GM04504 (cell line): Measurements from ENCODE around the gene GNA14.
"Not testable (repeated sequence)": the region's sequence is repeated elsewhere in the genome, so short reads cannot be mapped to it uniquely, and the experiment has no call there.

Experiments
- DNase-seq: peaks from one replicate; pipeline ENCODE4 v3.0.0-alpha.2; 2012; ENCODE audit warnings: low read depth

GNA14 gene

DNA sequence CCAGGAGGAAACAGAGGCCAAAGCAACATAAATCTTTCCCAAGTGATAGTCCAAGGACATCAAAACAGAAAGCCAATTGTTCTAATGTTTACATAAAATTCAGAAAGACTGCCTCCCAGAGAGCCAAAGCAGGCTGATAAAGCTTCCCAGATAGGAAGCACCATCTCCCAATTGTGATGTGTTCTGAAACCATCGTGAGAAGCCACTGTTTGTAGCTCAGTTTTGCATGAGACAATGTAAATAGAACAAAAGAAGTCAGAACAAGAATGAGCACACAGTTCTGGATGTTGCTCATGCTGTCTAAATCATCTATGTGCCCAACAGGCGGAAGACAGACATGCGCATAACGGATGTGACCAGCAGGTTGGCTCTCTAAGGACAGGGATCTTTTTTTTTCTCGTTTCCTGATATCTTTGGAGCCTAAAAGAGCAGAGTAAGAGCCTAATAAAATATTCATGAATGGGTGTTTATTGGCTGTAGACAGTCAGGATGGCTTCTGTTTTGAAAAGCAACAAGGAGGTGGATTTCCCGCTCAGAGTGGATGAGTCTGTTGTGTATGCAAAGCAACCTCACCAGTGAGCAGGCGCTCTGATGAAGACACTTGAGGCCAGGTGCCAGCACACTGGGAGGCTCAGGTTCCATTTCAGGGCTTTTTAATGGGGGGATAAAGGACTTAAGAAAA, 113.6 kb downstream of the GNA14 start:
- no peak for DNase-seq

DNA sequence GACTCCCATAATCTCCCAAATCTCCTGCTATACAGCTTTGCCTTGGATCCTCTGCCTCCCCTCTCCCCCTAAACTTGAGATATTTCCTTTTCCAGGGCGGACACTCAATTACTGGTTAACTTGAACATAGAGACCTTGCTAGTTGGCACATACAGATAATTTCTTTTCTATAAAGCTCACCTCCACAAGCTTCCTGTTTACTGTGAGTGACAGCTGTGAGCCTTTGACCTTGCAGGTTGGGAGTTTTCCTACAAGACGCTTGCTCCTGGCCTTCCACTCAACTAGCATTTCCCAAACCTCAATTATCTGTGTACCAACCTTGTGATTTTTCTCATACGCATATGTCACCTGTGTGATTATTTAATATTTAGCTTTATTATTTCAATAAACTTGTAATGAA, 114.5 kb downstream of the GNA14 start:
- DNase-seq: no peak

DNA sequence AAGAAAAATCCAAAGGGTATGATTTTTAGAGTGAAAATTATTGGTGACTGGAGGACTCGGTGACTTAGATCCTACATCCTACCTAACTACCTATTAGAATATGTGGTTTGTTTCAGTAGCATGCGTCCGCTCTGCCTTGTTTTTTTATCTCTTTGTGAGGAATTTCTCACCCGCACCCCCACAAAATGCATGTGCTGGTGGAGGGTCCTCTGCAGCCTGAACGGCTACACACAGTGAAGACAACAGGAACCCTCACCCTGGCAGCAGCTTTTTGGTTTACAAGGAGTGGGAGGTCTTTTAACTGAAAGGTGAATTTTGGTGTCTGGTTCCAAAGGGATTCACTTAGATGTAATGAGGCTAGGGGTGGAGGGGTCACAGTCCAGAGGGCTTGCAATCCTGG, 115.5 kb downstream of the GNA14 start:
- no peak for DNase-seq

DNA sequence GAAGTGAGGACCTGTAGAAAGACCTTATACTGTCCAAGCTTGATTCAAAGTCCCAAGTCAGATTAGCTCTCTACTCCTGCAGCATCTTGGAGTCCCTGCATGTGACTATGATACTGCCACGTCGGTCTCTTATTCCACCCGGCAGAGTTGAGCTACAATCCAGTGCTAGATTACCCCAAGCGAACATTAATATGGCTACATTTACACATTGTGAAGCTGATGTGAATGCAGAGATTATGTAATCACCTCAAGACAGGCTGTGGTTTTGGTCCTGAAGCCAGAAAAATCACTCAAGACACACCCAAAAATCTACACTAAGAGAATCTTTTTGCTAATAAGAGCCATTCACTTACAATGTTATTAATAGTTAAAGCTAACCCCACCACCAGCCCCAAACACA, 116.7 kb downstream of the GNA14 start:
- DNase-seq: no peak

DNA sequence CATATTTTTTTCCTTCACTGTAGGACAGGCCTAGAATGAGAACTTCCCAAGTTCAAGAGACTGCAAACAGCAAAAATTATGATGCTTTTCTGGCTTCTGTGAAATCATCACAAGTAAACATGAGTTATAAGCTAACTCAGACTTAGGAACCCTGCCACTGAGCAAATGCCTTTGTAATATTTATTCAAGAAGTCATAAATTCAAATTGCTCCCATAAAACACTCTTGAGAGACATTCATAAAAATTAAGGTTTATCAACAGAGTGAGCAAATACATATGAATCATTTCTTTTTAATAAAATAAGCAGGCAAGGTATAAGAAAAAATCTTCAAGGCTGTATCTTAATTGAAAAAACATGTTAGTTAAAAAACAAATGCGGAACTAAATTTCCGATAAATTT, 124.2 kb downstream of the GNA14 start:
- peak; percentile 53 for DNase-seq

DNA sequence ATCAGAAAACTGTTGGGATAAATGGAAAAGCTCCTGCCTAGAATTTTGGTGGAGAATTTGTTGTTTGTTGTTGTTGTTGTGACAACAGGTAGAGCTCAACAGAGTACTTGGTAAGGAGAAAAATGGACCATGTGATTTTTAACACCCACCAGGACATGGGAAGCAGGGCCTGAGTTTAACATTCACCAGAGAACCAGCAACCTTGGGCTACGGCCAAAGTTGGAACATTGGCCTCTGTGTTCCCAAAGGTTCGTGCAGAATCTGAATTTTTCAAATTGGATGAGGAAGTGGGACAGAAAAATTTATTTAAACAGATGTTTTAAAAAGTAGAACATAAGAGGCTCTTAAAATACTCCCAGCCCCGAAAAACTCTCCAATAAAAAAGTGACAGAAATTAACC, 127.0 kb downstream of the GNA14 start:
- DNase-seq: no peak

DNA sequence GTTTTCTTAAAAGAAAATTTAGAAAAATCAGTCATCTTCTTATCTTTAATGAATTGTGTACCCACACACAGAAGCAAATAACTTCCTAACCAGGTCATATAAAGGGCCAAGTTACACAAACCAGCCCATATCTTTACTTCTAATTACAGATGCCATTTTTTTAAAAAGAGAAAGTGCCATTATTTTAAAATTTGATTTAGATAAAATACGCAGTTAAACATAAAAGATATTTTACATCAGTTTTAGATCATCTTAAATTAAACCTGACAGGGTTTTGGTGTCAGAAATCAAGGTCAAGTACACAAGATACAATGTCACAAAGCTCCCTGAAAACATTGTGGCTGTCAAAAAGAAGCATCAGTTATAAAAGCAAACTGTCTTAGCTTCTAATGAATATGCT, 129.4 kb downstream of the GNA14 start:
- no peak for DNase-seq

DNA sequence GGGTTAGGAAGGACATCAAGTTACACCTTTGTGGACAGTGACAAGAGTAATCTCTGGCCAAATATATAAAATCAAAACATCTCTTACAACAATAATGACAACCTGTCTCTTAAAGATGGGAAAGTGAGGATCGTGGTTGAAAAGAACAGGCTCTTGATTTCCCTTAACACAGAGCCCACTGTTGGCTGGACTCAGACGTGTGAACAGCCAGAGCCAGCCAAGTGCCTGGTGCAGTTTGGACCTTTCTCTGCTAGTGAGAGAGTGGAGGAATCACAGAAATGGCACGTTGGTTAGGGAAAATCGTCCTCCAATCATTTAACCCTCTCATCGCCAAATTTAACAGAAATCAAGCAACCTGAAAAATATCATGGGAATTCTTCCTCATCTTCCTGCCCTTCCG, 131.3 kb downstream of the GNA14 start:
- no peak for DNase-seq

DNA sequence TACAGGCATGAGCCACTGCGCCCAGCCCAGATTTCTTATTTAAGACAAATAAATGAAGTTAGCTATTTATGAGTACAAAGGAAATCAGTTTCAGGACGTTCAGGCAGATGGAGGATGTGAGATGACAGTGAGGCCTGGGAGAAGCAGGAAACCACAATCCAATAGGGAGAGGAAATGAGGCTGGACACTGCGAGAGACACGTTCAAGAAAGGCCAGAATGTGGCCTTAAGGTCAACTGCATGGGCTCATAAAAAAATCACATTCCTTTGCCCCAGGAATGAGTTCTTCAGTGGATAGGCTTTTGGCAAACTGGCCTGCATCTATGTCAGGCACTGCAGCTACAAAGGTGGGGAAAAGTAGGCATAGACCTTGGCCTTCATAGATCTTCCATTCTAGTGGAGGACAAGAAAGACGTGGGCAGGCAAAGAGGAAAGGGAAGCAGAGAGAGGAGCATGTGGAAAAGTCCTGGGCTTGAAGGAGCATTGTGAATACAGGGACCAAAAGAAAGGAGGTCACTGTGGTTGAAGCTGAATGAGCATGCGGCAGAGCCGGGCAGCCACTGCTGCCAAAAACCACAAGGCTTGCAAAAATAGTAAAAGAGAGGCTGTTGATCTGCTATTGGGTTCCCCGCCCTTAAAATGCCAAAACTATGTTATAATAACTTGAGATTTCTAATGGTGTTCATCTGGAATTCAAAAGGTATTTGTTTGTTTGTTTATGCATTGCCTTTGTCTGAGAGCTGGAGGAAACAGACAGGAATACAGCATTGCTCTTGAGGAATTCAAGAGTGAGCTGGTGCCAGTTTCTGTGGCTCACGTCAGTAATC, 133.0 kb downstream of the GNA14 start:
- peak; percentile 58 for DNase-seq

DNA sequence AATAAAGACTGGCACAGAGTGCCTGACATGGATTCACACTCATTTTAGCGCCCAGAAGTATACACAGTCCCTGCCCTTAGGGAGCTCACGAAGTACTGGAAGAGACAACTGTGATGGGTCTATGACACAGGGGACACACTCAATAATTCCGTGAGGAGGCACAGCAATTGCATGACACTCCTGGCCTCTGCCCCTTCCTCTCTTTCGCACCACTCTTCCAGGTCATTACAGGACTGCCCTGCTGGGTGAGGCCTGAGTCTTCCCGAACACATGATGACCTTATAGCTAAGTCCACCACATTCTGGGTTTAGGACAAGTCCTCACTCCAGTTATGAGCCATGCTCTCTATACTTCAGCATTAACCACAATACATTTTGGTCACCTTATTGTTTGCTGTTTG, 134.7 kb downstream of the GNA14 start:
- DNase-seq: no peak

DNA sequence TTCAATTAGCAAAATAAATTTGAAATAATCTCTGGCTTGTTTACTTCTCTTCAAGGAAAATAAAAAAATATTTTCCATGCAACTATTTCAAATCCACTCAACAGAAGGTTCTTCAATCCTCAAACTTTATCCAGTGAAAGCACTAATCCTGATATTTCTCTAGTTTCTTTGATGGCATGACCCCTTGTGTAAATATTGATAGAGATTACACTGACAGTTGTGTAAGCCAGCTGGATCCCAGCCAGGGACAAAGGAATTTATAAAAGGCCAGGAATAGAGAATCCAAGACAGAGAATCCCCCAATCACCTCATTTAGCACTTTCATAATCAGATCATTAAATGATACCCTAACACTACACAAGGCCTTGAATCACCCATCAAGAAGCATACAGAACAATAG, 135.2 kb downstream of the GNA14 start:
- no peak for DNase-seq

DNA sequence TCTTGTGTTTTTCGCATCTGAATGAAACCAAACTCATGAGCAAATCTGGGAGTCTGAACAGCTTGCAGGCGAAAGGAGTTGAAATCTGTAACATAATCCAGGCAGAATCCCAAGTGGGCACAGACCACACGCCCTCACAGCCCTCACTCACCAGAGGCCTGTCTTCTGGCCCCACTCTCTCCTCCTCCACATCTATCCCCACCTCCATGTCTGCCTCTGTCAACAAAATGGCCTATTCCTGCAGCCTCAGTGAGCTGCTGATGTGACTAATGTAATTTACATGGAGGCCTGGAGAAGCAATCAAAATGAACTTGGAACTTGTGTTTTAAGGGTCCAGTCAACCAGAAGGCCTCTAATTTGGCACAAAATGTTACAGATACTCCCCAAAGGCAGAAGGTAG, 136.6 kb downstream of the GNA14 start:
- no peak for DNase-seq

DNA sequence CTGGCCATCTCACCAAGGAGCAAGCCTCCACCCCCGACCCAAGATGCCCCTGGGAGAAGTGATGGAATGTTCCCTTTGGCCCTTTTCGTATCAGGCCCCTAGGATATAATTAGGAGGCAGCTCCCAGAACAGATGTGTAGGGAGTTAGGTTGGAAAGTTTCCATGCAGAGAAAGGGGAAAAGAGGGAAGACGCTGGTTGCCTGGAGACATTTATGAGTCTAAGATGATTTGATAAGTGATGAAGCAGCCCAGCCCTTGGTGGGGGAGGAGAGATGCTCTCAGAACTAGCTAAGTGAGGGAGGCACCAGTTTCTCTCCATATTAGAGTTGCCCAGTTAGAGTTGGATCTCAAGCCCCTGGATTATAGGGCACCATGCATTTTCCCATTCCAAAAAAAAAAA, 137.5 kb downstream of the GNA14 start:
- DNase-seq: no peak

DNA sequence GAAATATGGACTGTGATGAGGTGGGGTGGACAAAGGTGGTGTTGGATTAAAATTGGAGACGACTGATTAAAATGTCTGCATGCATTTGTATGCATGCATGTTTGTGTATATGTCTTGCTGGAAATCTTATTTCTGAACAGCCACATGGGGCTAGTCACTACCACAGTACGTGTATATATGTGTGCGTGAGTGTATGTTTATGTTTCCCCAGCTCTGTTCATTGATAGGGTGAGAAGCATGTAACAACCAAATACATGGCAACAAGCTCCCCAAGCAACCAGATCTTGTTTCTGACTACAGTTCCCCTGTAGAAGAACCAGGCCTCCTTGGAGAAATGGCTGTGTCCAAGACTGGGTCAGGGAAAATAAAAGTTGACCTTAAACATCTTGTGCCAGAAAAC, 139.7 kb downstream of the GNA14 start:
- DNase-seq: no peak

DNA sequence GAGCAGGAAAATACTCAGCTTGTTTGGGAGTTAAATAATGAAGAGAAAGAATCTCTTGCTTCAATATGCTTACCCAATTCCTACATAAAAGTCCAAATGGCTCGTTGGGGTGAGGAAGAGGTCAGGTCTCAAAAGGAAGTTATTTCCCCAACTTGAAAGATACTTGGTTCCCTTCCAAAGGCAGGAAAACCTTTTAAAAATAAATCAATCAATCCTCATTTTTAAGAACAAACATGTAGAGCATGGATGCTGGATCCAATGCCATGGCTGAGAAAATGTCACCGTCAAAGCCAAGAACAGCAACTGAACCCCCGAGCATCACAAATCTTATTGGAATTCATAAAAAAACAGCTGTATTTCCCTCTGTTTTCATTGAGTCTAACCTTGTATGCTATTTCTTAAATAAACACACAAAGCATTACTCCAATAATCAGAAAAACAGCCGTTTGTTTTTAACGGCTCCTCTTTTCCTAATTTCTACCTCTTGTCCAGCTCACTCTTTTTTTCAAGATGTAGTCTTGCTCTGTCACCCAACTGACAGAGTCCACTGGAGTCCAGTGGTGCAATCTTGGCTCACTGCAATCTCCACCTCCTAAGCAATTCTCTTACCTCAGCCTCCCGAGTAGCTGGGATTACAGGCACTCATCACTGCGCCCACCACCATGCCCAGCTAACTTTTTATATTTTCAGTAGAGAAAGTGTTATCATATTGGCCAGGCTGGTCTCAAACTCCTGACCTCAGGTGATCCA, 140.7 kb downstream of the GNA14 start:
- DNase-seq: no peak

DNA sequence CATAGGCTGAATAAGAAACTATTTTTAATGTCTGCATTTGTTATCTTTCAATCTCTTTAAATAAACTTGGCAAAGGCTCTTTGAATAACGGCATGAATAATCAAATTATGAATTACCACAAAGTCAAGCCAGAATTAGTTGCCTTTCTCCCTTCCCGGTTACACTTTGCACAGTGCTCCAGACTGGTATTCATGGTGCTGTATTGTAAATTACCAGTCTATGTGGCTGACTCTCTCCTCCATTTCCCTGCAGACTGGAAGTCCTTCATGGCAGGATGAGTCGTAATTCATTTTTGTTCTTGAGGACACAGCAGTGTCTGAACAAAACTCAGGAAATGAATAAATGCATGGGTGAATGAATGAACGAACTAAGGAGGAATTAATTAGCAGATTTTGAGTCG, 142.9 kb downstream of the GNA14 start:
- no peak for DNase-seq

DNA sequence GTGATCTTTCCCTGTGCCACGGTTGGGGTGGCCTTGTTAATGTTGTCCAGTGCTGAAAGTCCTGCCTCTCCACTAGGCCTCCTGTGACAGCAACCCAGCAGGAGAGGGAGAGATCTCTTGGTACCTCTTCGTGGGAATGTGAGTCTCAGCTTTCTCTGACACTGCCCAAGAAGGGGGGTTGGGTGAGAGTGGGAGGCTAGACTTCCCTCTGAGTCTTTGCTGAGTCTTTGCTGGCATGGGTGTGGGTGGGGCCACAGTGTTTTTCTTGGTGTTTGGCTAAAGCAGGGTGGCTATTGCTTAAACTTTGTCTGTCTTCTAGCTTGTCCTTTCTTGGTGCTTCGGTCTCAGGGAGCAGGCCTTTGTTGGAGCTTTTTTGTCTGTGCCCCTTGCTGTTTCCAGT, 145.6 kb downstream of the GNA14 start:
- no peak for DNase-seq

DNA sequence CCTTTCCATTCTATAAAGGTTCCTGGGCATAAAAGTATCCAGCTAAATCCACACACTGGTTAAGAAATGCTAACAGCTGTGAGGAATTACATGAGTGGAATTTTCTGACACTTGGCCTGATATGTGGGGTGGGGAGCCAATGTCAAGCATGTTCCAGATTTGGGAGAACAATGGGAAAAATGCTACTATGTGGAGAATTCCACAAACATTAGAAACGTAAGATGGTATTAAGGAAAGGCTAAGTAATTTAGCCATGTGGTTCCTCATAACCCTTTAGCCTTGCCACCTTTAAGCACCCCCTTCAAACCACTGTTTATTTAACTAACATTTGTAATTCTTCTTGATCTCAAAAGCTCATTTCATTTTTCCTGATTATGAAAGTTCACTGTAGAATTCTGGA, 149.2 kb downstream of the GNA14 start:
- DNase-seq: no peak

DNA sequence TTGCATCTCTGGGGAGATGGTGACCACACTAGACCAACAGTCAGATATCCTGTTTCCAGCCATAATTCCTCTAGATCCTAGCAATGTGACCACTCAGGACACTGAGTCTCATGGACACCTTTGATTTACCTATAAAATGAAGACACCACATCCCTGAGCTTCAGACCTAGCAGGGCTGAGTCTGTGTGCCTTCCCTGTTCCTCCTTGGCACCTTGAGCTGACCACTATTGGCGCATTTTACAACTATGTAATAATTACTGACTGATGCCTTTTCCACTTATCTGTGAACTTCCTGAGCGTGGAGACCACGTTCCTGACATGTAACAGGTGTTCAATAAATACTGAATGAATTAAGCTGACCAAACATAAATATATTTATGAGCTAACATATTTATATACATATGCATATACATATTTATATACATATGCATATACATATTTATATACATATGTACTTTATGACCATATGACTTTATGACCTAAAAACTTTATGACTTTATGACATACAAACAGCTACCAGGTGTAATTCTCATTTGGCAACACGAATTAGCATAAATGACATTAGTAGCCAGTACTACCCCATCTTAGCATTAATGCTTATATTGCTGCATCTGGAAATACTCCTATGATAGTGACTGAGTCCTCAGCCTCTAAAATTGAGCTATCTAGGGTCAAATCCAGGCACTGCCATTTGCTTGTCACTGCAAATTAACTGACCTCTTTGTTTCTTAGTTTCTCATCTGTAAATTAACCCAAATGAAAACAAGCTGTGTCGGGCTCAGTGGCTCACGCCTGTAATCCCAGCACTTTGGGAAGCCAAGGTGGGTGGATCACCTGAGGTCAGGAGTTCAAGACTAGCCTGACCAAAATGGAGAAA, 150.6 kb downstream of the GNA14 start:
- no peak for DNase-seq

DNA sequence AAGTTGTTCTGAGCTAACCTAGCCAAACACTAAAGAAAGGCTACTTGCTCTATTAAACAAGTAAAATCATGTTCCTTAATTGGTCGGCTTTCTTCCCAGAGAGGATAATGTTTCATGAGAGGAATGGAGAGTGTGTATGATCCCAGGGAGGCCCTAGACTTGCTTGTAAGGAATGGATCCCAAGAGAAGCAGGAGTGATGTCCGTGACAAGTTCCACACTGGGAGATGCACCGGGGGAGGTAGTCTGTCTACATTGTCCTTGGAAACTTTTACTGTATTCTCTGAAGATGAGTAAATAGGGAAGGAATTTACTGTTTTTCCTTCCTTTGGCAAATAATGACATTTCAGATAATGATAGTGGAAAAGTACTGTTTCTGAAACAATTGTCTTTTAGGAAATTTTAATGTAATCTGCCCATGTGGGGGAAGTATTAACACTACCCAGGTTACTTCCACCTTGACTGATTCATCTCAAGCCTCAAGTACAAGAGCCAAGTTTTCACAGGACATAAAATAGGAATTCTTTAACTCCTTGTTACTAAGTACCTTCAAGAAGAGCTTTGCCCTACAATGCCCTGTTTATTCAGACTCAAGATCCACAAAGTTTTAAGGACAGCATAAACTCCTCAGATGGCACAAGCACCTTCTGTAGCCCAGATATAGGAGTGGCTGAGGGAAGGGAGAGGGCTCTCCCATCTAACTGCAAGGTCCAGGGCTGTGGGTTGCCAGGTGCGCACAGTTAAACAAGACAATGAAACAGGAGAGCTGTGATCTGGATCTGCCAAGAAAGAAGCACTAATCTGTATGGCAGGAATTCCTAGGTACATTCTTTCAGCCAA, 152.1 kb downstream of the GNA14 start:
- peak; percentile 68 for DNase-seq

DNA sequence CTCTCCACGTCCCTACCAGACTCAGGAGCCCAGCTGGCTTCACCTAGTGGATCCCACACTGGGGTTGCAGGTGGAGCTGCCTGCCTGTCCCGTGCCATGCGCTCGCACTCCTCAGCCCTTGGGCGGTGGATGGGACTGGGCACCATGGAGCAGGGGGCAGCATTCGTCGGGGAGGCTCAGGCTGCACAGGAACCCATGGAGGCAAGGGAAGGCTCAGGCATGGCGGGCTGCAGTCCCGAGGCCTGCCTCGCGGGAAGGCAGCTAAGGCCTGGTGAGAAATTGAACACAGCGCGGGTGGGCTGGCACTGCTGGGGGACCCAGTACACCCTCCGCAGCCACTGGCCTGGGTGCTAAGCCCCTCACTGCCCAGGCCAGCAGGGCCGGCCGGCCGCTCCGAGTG, 157.8 kb downstream of the GNA14 start:
- DNase-seq: not testable (repeated sequence)
